Epidermal melanocyte (primary cell): ENCODE results near the gene SLX1A.
"Not testable (repeated sequence)": the region's sequence is repeated elsewhere in the genome, so short reads cannot be mapped to it uniquely, and the experiment has no call there.

ENCODE experiments used
- DNase-seq: peaks from one replicate; pipeline ENCODE4 v3.0.0; 2011; ENCODE audit warnings: low spot score; ENCODE audit not compliant: insufficient read length

SLX1A gene

DNA sequence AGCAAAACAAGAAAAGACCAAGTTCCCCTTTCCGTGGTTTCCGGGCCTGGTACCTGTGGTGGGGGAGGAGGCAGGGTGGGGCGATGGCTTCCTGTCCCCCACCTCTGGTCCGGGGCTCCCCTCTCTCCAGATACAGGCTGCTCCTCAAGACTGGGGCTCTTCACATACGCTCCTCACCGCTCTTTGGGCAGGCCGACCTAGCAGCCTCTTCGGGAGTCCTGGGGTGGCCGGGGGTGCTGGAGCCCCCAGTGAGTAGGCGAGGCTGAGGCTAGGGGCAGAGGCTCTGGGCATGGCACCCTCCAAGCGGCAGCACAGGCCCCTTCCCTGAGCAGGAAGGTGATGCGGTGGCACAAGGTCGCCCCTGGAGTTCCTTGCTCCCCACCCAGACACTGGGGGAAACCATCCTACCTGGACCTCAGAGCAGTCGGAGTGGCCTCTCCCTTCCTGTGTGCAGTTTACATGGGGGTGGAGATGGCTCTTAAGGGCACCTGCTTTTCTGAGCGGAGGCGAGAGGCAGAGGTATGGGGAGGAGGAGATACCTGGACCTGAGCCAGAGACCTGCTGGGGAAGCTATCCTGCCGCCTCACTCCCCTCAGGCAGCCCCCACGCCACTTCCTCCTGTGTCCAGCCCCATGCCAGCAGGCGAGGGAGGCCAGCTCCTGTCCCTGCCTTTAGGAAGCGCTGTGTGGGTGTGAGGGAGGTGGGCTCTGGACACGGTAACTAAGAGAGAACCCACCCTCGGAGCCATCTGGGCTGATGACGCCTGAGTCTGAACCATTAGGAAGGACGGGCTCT, 9.4 kb upstream of the SLX1A start:
- no peak for DNase-seq

DNA sequence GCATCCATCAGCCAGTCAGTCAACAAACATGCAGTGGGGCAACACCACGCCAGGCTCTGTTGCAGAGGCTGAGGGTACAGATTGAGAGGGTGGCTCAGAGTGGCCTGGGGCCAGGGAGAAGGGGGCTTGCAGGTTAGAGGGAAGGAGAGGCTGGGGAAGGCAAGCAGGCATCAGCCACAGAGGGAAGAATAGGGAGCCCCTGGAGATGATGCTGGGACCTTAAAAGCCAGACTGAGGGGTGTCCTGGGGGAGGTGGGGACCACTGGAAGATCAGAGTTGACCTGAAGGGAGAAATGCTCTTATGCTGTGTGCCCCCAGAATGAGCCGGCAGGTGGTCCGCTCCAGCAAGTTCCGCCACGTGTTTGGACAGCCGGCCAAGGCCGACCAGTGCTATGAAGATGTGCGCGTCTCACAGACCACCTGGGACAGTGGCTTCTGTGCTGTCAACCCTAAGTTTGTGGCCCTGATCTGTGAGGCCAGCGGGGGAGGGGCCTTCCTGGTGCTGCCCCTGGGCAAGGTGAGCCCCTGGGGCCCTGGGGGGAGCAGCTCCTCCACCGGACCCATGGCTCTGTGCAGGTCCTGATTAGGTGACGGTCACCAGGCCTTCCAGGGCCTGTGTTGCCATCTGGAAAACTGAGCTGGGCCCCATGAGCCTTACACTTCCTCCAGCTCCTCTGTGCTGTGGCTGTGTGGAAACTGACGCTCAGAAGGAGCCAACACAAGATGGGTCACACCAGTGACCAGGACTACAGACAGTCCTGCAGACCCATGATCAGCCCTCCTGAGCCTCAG, 8.6 kb upstream of the SLX1A start:
- no peak for DNase-seq

DNA sequence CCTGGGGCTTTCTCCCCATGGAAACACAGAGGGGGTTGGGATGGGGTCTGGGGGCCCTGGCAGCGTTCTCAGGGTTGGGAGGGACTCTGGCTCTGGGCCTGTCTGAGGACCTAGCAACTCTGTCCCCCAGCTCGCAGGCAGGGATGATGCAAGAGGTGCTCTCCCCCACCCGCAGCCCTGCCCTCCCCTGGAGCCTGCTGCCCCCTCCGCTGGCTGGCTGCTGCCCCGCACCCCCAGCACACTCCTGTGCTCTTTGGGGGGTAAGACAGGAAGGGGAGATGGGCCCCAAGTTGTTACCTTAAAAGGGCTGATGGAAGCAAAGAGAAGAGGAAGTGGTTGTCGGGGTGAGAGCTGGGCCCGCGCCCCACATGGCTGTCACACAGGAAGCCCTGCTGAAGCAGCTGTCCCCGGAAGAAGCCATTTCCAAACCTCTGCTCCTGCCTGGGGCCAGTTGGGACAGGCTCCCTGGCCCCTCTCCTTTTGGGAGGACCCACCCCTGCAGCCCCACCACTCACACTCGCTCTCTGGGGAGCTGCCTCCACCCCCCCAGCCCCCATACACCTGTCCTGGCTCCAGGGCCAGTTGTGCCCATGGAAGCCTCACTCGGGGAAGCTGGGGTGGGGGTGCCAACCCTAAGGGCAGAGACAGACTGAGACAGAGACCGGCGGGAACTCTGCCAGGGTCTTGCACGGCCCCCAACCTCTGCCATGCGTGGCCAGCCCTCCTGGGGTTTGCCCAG, 7.8 kb upstream of the SLX1A start:
- no peak for DNase-seq

DNA sequence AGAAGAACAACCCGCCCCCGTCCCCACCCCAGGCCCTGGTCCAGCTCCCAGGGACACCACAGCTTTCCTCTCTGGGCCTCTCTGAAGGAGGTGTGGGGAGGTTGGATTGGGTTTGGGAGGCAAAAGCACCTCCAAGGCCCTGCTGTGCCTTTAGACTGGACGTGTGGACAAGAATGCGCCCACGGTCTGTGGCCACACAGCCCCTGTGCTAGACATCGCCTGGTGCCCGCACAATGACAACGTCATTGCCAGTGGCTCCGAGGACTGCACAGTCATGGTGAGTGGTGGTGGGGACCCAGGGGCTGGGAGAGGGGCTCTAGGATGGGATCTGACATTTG, 7.3 kb upstream of the SLX1A start:
- no peak for DNase-seq

DNA sequence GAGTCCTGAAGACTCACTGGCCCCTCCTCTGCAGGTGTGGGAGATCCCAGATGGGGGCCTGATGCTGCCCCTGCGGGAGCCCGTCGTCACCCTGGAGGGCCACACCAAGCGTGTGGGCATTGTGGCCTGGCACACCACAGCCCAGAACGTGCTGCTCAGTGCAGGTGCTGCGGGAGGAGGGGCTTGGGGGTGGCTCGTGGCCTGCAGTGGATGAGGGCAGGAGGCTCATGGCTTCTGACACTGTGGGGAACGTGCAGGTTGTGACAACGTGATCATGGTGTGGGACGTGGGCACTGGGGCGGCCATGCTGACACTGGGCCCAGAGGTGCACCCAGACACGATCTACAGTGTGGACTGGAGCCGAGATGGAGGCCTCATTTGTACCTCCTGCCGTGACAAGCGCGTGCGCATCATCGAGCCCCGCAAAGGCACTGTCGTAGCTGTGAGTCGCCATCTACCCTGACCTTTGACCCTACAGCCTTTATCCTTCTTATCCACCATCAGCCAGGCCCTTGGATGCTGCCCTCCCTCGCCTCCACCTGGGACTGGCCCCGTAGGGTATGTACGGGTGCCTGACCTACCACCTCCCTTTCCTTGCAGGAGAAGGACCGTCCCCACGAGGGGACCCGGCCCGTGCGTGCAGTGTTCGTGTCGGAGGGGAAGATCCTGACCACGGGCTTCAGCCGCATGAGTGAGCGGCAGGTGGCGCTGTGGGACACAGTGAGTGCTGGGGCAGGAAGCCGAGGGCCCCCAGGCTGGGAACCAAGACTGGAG, 6.7 kb upstream of the SLX1A start:
- no peak for DNase-seq

DNA sequence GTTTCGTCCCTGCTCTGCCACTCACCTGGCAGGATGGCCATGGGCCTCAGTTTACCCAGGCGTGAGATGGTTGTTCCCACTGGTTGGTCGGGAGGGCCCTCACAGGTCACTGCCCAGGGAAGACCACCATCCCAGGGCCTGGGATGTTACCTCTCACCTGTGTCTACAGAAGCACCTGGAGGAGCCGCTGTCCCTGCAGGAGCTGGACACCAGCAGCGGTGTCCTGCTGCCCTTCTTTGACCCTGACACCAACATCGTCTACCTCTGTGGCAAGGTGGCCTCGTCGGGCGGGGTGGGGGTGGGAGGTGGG, 6.2 kb upstream of the SLX1A start:
- no peak for DNase-seq

DNA sequence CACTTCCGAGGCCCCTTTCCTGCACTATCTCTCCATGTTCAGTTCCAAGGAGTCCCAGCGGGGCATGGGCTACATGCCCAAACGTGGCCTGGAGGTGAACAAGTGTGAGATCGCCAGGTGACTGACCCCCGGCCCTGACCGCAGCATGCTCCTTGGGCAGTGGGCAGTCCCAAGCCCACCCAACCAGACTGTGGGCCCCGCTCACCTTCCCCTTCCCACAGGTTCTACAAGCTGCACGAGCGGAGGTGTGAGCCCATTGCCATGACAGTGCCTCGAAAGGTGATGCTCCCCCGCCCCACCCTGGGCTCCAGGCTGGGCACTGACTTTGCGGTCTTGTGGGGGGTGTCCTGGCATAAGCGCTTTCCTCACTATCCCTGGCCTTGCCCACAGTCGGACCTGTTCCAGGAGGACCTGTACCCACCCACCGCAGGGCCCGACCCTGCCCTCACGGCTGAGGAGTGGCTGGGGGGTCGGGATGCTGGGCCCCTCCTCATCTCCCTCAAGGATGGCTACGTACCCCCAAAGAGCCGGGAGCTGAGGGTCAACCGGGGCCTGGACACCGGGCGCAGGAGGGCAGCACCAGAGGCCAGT, 5.6 kb upstream of the SLX1A start:
- DNase-seq: no peak

DNA sequence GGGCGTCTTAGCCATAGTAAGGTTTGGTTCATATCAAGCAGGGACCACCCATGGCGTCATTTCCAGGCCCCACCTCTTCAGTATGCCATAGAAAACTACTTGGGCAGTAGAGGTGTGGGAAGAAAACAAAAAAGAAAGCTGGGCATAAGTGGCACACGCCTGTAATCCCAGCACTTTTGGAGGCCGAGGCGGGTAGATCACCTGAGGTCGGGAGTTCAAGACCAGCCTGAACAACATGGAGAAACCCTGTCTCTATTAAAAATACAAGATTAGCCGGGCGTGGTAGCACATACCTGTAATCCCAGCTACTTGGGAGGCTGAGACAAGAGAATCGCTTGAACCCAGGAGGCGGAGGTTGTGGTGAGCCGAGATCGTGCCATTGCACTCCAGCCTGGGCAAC, 2.5 kb upstream of the SLX1A start:
- DNase-seq: not testable (repeated sequence)

DNA sequence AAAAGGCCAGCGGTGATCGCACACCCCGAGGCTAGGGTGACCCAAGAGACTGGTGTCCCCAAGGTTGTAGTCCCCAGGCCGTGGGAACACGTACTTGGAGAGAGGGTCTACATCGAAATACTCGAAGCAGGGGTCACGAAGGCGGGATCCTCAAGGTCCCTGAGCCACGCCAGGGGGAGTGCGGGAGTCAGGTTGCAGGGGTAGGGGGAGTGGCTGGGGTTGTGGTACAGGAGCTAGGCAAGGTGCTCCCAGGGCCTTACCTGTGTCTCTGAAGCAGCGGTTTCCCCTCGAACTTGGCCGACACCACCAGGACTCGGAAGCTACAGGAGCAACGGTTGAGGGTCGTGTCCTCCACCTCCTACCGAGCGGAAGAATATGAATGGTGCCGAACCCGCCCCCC, 577 bp upstream of the SLX1A start:
- DNase-seq: not testable (repeated sequence)

DNA sequence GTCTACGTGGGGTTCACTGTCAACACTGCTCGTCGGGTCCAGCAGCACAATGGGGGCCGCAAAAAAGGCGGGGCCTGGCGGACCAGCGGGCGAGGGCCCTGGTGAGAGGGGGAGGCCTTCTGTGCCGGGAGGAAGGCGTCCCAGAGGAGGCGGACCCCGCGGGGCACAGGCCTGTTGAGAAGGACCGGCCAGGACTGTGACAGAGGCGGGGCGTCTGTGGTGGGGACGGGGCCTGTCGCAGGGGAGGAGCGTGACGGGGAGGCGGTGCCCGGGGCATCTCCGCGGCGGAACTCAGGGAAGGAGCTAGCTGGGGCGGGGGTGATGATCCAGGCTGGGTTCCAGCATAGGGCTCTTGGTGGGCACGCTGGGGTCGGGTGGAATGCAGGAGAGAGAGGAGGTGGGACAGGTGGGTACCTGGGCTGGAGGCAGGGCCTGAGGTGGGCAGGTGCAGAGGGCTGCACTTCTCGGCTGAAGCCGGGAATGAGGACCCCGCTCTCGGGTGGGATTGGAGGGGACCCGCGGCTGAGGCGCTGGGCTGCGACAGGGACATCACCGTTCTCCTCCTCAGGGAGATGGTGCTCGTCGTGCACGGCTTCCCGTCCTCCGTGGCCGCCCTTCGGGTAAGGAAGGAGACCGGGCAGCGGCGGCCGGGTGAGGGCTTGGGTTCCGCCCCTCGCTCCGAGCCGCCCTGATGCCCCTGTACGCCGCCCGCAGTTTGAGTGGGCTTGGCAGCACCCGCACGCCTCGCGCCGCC, 674 bp downstream of the SLX1A start:
- not testable (repeated sequence) for DNase-seq

DNA sequence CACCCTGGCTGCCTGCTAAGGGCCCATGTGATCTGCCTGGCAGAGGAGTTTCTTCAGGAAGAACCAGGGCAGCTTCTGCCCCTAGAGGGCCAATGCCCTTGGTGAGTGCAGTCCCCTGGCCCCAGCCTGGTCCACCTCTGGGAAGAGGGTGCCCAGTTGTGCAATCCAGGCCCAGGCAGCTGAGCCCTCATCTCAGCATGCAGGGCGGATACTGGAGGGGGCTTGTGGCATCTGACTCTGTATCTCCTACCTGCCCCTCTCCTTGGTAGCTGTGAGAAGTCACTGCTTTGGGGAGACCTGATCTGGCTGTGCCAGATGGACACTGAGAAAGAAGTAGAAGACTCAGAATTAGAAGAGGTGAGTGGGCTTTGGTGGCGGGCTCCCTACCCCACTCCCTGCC, 3.3 kb downstream of the SLX1A start:
- DNase-seq: not testable (repeated sequence)

DNA sequence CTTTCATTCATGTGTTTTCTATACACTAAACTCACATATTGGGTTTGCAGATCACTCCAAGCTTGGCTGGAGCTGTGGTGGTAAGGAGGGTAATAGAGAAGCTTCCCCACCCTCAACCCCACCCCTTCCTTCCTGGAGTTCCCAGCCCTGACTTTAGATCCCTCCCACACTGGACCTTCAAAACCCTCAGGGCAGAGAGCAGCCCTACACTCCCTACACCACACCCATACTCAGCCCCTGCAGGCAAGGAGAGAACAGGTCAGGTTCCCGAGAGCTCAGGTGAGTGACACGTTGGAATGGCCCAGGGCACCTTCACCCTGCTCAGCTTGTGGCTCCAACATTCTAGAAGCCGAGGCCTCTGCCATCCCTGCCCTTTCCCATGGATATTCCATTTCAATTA, 5.4 kb downstream of the SLX1A start, which contains the start of gene SULT1A3:
Gene SULT1A3, plus strand, starts transcription at position 207 of the 400 bp plus-strand sequence. CDS start 1,474 bp downstream, outside the sequence.
- DNase-seq: not testable (repeated sequence)

DNA sequence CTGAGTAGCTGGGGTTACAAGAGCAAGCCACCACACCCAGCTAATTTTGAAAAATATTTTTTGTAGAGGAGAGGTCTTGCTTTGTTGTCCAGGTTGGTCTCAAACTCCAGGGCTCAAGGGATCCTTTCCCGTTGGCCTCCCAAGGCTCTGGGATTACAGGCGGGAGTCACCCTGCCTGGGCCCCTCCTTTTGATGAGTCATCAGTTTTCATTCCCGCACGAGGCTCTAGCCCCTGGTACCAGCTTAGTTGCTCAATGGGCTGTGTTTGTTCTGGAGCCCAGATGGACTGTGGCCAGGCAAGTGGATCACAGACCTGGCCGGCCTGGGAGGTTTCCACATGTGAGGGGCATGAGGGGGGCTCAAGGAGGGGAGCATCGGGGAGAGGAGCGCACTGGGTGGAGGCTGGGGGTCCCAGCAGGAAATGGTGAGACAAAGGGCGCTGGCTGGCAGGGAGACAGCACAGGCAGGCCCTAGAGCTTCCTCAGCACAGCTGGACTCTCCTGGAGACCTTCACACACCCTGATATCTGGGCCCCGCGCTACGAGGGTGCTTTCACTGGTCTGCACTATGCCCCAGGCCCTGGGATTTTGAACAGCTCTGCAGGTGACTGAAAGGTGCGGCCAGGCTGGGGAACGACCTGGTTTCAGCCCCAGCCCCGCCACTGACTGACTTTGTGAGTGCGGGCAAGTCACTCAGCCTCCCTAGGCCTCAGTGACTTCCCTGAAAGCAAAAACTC, 6.1 kb downstream of the SLX1A start:
- not testable (repeated sequence) for DNase-seq

DNA sequence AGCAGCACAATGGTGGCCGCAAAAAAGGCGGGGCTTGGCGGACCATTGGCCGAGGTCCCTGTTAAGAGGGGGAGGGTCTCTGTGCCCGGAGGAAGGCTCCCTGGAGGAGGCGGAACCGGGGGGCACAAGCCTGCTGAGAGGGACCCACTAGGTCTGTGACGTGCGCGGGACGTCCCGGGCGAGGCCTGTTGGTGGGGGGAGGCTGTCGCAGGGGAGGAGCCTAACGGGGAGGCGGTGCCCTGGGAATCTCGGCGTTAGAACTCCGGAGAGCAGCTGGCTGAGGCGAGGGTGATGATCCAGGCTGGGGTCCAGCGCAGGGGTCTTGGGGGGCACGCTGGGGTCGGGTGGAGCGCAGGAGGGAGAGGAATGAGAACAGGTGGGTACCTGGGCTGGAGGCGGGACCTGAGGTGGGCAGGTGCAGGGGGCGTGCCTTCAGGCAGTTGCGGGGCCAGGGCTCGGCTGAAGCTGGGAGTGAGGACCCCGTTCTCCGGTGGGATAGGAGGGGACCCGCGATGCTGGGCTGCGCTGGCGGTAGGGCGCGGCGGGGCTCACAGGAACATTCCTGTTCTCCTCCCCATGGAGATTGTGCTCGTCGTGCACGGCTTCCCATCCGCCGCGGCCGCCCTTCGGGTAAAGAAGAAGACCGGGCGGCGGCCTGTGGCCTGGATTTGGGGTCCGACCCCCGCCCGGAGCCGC, 12.0 kb downstream of the SLX1A start:
- DNase-seq: not testable (repeated sequence)

DNA sequence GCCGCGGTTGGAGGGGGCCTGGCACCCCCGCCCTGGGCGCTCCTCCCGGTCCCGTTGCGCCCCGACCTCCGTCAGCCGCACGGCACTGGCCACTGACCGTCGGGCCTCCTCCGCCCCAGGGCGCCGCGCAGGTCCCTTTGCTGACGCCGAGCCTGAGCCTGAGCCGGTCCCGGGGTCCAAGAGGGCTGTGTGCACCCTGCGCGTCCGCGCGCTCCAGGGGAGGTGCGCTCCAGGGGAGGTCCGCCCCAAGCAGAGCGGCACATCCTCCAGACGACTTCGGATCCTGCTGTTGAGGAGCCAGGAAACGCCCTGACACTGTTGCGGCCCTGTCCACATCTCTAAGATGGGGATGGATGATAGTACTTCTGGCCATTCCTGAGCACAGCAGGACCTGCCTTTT, 12.6 kb downstream of the SLX1A start:
- DNase-seq: not testable (repeated sequence)

DNA sequence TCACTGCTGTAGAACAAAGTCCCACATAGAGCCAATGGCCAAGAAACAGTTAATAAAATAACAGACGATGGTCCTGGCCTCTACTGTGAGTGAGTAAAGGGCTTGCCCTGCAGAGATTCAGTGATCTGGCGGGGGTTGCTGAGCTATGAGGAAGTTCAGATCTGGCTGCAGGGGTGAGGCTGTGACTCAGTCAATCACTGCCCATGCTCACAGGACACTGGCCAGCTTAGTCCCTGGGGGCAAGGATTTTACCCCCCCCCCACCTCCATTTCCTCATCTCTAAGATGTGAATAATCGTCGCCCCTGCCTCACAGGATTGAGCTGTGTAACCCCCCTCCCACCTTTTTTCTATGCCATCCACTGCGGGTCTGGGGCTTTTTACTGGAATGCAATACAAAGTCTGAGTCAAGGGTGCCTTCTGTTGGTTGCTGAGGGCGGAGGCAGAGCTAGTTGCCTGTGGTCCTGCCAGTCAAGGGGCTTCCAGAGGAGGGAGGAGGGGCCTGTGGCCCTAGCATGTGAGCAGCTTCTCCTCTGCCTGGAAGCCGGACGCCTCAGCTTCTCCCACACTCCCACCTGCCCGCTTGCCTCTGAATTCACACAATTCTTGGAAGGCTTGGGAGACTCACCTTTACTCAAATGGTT, 13.5 kb downstream of the SLX1A start:
- not testable (repeated sequence) for DNase-seq

DNA sequence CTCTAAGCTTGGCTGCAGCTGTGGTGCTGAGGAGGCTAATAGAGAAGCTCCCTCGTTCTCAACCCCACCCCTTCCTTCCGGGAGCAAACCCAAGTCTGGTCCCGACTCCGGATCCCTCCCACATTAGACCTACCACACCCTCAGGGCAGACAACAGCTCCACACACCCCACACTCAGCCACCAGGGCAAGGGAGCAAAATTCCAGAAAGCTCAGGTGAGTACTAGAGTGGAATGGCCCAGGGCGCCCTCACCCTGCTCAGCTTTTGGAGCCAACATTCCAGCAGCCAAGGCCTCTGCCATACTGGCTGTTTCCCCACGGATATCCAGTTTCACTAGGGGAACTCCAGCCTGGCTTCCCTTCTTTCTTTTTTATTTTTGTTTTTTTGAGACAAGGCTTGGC, 15.4 kb downstream of the SLX1A start:
- not testable (repeated sequence) for DNase-seq

DNA sequence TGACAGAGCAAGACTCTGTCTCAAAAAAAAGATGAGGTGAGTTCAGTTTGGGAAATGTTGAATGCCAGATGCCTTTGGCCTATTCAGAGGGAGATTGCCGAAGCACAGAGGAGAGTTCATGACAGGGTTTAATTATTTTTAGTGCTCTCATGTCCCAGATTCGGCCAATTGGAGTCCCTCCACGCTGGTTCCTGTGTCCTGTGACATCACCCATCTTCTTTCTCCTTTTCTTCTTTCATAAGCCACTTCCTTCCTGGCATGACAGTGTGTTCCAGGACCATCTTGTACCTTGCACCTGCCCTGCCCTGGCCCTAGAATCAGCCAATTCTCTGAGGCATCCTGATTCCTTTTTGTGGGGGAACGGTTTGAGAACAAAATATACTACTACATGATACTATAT, 17.7 kb downstream of the SLX1A start:
- not testable (repeated sequence) for DNase-seq
